HepG2 (cell line): ENCODE measurements around the gene MYRIP. TPM values are rescaled to one million over a fixed set of nuclear protein-coding genes. Genes with fewer than 3 reads are reported as not detected.

Experiments used
- ATAC-seq: fragments of 200-7000 bp; cut with Tn5 transposase; 3 replicates; pipeline ENCODE4 v1.9.1; 2020; ENCODE audit warnings: mild to moderate bottlenecking, moderate library complexity
- BruUV-seq: library from RNA; stranded (reverse); fragments of 400-500 nt; replicated peaks from 2 replicates; lab custom pipeline; 2021; lab: Mats Ljungman, UMichigan
- CTCF ChIA-PET: fragments of 300-600 bp; formaldehyde crosslinking; extraction: SDS; loops from one replicate; lab custom pipeline; 2021; ENCODE audit warnings: low total read pairs, inconsistent platforms, low intra/inter-chr PET ratio; lab: Yijun Ruan, JAX
- POLR2A ChIA-PET: fragments of 350-600 bp; sonication (Branson Sonifier 250); formaldehyde crosslinking; loops from one replicate; lab custom pipeline; 2020; ENCODE audit warnings: antibody characterized with exemption, inconsistent platforms; lab: Yijun Ruan, JAX
- DNase-seq: peaks from one replicate; pipeline ENCODE4 v3.0.0-alpha.2; 2015; ENCODE audit warnings: low spot score
- FAIRE-seq: peaks from 3 replicates; lab custom pipeline; 2011; peaks lifted over from hg19 to GRCh38; lab: Jason Lieb, UNC
- H2AFZ ChIP-seq: one replicate; pipeline ENCODE4 v1.6.1; 2011; ENCODE audit warnings: low read length, inconsistent platforms
- H3K27ac ChIP-seq: fragments of 300-600 bp; 3 replicates; pipeline ENCODE4 v1.8.0; 2011; ENCODE audit warnings: mixed run types, mild to moderate bottlenecking, mixed read lengths, low read length, inconsistent platforms; ENCODE audit not compliant: insufficient read depth; ENCODE audit errors: extremely low read length
- H3K27me3 ChIP-seq, 2 experiments: fragments of 200-600 bp in 1 of 2; 2 replicates in 1 of 2; 3 replicates in 1 of 2; pipeline versions ENCODE4 v1.6.0 to v1.8.0; 2011; ENCODE audit warnings: low read length in 2 of 2, mild to moderate bottlenecking in 2 of 2, moderate library complexity in 2 of 2, inconsistent platforms in 1 of 2; ENCODE audit not compliant: insufficient read depth in 2 of 2, control insufficient read depth in 1 of 2
- H3K36me3 ChIP-seq, 2 experiments: fragments of 200-600 bp in 1 of 2; replicated peaks in 1 of 2; 2 replicates in 1 of 2; 3 replicates in 1 of 2; pipeline versions ENCODE4 v1.5.1 to v1.8.0; 2011; ENCODE audit warnings: low read length in 2 of 2, inconsistent platforms in 1 of 2; ENCODE audit not compliant: insufficient read depth in 2 of 2, control insufficient read depth in 1 of 2
- H3K4me1 ChIP-seq: 2 replicates; pipeline ENCODE4 v1.5.1; 2012; ENCODE audit warnings: low read length, inconsistent platforms; ENCODE audit not compliant: insufficient read depth
- H3K4me2 ChIP-seq: 2 replicates; pipeline ENCODE4 v1.6.0; 2011; ENCODE audit warnings: low read depth, low read length, inconsistent platforms
- H3K4me3 ChIP-seq, 3 experiments: fragments of 200-600 bp in 1 of 3; sonication (generic), shearing (Covaris generic) in 1 of 3; replicated peaks in 1 of 3; 2 replicates each; pipeline ENCODE4 v1.5.1; 2011 to 2016; ENCODE audit warnings: low read length in 3 of 3, inconsistent platforms in 2 of 3, low read depth in 2 of 3, mild to moderate bottlenecking in 2 of 3, control low read depth in 1 of 3, mixed read lengths in 1 of 3; ENCODE audit not compliant: insufficient read depth in 1 of 3
- H3K79me2 ChIP-seq: one replicate; pipeline ENCODE4 v1.6.1; 2011; ENCODE audit warnings: low read length, inconsistent platforms; ENCODE audit not compliant: insufficient read depth
- H3K9ac ChIP-seq: 2 replicates; pipeline ENCODE4 v1.6.0; 2011; ENCODE audit warnings: mild to moderate bottlenecking, low read depth, low read length, inconsistent platforms; ENCODE audit not compliant: insufficient read depth
- H3K9me3 ChIP-seq: 2 replicates; pipeline ENCODE4 v1.5.1; 2012; ENCODE audit warnings: mild to moderate bottlenecking, low read length
- H4K20me1 ChIP-seq: 2 replicates; pipeline ENCODE4 v1.6.0; 2011; ENCODE audit warnings: inconsistent platforms, mild to moderate bottlenecking, low read length, moderate library complexity; ENCODE audit not compliant: insufficient read depth
- REST ChIP-seq, 2 experiments: IDR thresholded peaks; 2 replicates each; pipeline ENCODE4 v1.6.1; 2011 to 2012; ENCODE audit warnings: low read length in 2 of 2, borderline replicate concordance in 1 of 2, low read depth in 1 of 2, mild to moderate bottlenecking in 1 of 2, moderate library complexity in 1 of 2
- SMC3 ChIP-seq: IDR thresholded peaks from 2 replicates; pipeline ENCODE4 v1.6.1; 2011; ENCODE audit warnings: low read length, improper control_type of control experiment
- STAG1 ChIP-seq: sonication (generic); formaldehyde crosslinking; IDR thresholded peaks from 2 replicates; pipeline ENCODE4 v1.4.0; 2020; ENCODE audit warnings: missing genetic modification reagents
- in situ Hi-C: cut with HindIII; loops from 2 replicates; pipeline ENCODE4 v1.10.0; 2017; ENCODE audit warnings: low pct_unique_long_range_greater_than_20kb; ENCODE audit not compliant: extremely low pct_ligation_motif_present
- intact Hi-C: fragments of 100-400 bp; cut with micrococcal nuclease; formaldehyde crosslinking; loops from one replicate; pipeline ENCODE4 v1.10.0; 2022; ENCODE audit not compliant: unreplicated experiment
- polyA plus RNA-seq, 8 experiments: library from polyadenylated mRNA; depleted of rRNA in 3 of 8; stranded (reverse) in 7 of 8; unstranded in 1 of 8; fragments of >200 nt; fragmentation: Illumina TruSeq in 4 of 8; extraction: Trizol in 4 of 8; gene quantifications; 2 replicates each; pipeline versions ENCODE4 v1.2.1 to v1.2.3, GENCODE V29; 2011 to 2016; ENCODE audit warnings: low read depth in 4 of 8, missing spikeins in 1 of 8, mixed read lengths in 1 of 8; ENCODE audit not compliant: insufficient read depth in 1 of 8
- total RNA-seq, 5 experiments: library from RNA; depleted of rRNA; stranded (reverse); fragments of >200 nt; fragmentation: Illumina TruSeq; extraction: Trizol; gene quantifications; 2 replicates each; pipeline ENCODE4 v1.2.3, GENCODE V29; 2016; ENCODE audit warnings: low read depth in 1 of 5
- TF ChIP-seq, protein P1 (sequence below): sonication (generic); formaldehyde crosslinking; IDR thresholded peaks from 2 replicates; pipeline ENCODE4 v1.5.0; 2020; ENCODE audit warnings: mild to moderate bottlenecking, missing genetic modification reagents, moderate library complexity

Gene MYRIP
- total and polyA plus RNA-seq, 2 of the 13 experiments (the other 11 are each of a cell fraction or from before 2014, with no cell fraction given), result 0.64 to 0.84 TPM

DNA sequence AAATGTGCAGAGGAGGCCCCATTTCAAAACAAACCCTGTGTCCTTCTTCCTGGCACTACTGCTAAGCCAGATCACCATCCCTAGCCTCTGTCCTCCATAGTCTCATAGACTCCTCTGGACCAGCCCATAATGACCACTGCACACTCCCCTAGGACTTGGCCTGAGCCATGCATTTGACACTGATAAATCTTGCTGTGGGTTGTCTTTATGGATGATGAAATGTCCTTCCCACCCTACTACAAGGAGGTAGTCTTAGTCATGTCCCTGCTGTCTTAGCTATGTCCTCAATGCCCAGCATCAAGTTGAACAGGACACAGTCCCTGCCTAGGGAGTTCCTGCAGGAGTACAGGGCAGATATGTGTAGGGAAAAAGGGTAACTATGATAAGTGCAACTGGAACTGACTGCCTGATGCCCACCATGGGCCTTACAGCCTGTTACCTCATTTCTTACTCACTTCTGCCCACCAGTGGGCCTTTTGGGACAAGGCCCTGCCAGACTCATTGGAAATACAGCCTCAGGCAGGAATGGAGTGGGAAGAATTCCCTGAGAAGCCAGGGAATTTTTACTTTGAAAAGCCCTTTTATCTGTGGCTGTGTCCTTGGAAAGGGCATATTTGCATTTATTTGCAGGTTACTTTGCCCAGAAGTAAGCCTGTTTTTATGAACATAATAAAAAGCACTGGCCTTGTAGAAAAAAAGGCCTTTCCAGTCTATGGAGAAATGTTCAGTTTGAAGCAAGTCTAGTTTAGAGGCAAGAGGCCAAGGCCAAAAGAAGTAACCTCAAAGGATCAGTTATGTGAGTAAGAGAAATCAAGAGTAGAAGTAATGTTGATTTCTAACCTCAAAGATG is 300.5 kb downstream of the MYRIP start:
- Histone ChIP-seq H3K4me2 (no peak overlapping the region), H3K9me3 (no peaks in the 10 kb centered on the region), H2AFZ (no peak overlapping the region), H3K9ac (no peak overlapping the region), H3K27ac (no peak overlapping the region), H3K36me3 (no peaks in the 10 kb centered on the region), H3K27me3 (no peaks in the 10 kb centered on the region), H3K4me1 (no peaks in the 10 kb centered on the region), H3K79me2 (no peaks in the 10 kb centered on the region), H4K20me1 (no peaks in the 10 kb centered on the region), H3K4me3 (no peak overlapping the region)
- in situ Hi-C loops (no loop called here), intact Hi-C loops (no loop called here)
- CTCF ChIA-PET, result no interaction called here
- no TSS peak for BruUV-seq
- peak; percentile 81 for ATAC-seq
- no peak for FAIRE-seq
- peak; percentile 24 for DNase-seq
- POLR2A ChIA-PET, result no interaction called here
- TF ChIP-seq SMC3, result peak; percentile 22; the same call in 1 of the 2 replicates
- TF ChIP-seq, protein P1, sequence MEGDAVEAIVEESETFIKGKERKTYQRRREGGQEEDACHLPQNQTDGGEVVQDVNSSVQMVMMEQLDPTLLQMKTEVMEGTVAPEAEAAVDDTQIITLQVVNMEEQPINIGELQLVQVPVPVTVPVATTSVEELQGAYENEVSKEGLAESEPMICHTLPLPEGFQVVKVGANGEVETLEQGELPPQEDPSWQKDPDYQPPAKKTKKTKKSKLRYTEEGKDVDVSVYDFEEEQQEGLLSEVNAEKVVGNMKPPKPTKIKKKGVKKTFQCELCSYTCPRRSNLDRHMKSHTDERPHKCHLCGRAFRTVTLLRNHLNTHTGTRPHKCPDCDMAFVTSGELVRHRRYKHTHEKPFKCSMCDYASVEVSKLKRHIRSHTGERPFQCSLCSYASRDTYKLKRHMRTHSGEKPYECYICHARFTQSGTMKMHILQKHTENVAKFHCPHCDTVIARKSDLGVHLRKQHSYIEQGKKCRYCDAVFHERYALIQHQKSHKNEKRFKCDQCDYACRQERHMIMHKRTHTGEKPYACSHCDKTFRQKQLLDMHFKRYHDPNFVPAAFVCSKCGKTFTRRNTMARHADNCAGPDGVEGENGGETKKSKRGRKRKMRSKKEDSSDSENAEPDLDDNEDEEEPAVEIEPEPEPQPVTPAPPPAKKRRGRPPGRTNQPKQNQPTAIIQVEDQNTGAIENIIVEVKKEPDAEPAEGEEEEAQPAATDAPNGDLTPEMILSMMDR (CRISPR knock-in tag), result peak; percentile 67
- peak; percentile 56 for TF ChIP-seq STAG1 (CRISPR knock-in tag)
- no peak for TF ChIP-seq REST (IDR thresholded peaks at IDR 0.05; ENCODE audit: borderline replicate concordance in 1 of 2, low read depth in 1 of 2, low read length in 2 of 2)
